NCI-H146 treated with DMSO at 0.1 percent for 48 hours (cell line): ENCODE results near the gene GRID2.

Experiments used
- DNase-seq: peaks from one replicate; lab custom pipeline; 2025; ENCODE audit not compliant: unreplicated experiment; lab: John Stamatoyannopoulos, UW

Gene GRID2

DNA sequence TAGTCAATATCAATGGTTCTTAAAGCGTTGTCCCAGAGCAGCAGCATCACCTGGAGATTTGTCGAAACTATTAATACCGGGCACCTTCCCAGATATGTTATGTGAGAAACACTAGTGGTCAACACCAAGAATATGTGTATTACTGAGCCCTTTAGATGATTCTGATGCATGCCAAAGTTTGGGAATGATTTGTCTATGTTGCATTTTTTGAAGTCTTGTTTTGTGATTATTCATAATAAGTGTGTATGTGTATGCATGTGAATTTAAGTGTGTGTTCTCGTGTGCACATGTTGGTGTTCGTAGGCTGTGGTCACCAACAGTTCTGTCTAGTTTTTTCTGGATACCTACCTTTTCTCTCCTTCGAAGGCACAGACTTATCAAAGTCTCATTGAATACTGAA is 749.4 kb downstream of the GRID2 start:
- no peak for DNase-seq

DNA sequence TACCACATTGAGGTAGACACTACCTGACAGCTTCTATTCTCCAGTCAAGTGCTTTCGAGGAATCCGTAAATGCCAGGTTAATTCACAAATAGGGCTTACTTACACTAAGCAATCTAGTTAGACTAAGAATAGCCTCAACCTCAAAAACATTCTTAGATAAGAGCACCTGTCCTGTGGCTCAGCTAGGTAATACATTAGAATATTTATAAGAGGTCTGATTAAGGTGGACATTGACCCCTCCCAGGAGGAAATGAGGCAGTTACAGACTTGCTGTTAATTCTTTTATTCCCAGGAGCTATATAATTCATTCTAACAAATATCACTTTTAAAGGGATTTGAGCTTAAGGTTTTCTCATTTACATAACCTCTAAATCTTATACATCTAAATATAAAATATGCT is 758.1 kb downstream of the GRID2 start:
- no peak for DNase-seq

DNA sequence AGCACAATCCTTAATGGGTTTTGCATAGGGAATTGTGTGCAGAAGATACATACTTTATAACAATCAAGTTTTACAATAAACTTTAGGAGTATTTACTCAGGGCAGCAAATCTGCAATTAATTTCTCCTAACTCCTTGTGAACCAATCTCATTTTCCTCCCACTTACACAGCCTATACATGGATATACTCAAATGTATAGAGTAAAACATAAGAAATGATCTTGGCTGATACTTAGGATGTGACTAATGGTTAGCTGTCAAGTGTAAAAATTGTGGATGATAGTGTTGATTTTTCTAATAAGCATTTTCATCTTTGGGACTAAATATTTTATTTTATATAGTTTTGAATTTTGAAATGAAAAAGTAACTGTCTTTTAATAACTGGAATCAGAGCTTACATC is 759.6 kb downstream of the GRID2 start:
- DNase-seq: no peak

DNA sequence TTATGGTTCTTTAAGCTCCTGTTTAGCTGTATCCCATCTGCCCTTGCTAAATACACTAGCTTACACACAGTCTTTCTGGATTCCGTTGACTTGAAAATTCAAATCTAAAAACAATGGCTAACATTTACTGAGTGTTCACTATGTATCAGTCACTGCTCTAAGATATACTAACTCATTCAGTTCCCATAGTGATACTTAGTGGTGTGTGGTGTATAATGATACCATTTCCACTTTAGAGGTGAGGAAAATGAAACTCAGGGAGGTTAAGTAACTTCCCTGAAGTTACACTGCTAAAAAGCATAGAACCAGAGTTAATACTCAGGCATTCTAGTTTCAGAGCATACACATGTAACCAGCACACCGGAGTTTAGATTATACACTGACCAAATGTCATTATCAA is 762.0 kb downstream of the GRID2 start:
- no peak for DNase-seq

DNA sequence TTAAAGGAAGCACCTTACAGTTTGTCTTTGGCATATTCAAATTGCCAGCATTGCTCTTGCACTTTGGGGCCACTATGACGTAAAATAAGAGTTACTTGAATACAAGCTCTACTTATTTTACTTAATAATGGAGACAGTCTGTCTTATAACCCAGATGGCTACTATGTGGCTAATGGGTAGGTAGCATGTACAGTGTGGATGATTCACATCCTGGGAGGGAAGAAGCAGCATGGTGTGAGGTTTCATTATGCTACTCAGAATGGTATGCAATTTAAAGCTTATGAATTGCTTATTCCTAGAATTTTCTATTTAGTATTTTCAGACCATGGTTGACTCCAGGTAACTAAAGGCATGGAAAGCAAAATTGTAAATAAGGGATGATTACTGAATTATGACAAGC is 763.0 kb downstream of the GRID2 start:
- no peak for DNase-seq

DNA sequence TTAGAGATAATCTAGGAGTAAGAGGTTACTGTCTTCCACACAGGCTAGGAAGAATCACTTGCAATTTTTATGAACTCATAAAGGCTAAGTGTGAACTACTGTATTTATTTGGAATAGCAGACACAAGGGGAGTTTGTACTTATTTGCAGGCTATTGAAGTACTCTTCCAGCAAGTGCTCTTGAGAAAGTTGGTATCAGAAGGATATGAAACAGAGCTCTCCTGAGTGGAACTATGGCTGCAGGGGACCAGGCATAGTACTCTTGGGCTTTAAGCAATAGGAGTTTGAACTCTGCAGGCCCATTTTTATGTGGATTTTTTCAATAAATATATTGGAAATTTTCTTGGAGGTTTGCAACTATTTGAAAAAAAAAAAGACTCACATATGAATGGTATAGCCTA is 768.5 kb downstream of the GRID2 start:
- no peak for DNase-seq

DNA sequence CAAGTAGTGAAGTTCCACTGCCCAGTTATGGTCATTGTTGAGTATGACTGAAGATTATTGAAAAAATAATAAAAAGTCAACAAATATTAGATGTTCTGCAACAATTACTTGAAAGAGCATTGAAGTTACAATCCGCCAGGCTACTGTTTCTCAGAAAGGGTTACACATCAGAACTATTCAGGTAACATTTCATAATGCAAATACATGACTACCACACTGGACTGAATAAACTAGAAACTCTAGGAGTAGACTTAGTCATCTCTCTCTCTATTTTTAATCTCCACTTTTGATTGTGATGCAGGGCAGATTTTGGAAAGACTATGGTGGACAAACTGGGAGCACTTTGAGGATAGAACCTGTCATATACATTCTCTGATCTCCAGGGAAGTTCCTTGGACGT is 776.5 kb downstream of the GRID2 start:
- no peak for DNase-seq

DNA sequence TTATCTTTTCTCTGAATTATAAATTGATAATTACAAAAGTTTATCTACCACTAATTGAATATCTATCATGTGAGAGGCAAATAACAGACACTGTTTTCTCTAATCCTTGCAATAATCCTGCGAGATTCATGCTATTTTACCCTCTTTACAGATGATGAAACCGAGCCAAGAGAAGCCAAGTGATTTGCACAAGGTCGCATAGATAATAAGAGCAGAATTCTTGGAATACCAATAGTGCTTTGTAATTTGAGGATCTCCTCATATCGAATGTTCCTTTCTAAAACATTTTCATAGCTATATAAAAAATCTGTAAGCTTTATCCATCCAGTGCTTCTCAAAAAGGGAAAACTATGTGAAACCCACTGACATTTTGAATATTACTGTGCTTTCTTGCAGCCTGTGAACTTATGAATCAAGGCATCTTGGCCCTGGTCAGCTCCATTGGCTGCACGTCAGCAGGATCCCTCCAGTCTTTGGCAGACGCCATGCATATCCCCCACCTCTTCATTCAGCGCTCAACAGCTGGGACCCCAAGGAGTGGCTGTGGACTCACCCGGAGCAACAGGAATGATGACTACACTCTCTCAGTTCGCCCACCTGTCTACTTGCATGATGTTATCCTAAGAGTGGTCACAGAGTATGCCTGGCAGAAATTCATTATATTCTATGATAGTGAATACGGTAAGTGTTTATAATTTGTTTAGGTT is 781.0 kb downstream of the GRID2 start:
- DNase-seq: no peak

DNA sequence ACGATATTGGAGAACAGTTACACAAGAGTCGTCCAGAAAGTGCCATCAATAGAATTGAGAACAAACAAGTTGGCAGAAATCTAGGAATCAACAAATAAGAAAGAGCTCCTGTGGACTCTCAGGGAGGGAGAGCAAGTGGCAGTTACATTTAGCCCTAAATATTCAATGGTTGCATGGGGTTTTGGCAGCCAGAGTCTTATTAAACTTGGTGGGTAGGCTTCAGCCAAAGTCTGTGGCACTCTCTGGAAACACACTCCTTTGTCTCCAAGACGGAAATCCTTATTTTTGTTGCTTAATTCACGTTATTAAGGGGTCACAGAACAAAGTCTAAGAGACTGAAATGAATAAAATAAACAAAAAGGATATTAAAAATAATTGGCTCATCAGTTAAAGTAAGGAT is 782.6 kb downstream of the GRID2 start:
- DNase-seq: no peak

DNA sequence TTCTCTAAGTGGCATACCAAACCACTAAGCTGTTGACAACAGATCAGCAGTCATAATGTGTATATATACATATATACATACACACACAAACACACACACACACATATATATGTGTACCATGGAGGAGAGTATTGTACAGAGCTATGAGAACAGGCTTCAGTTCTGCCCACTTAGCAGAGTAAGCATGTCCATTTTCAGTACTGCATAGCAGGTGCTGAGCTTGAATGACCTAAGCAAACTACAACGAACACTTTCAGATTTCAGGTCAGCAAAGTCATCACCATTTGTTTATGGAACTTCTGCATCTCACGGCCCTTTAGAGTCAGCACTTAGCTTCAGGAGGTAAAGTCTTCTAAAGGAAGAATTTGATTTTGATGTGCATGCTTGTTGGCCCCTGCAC is 789.0 kb downstream of the GRID2 start:
- no peak for DNase-seq

DNA sequence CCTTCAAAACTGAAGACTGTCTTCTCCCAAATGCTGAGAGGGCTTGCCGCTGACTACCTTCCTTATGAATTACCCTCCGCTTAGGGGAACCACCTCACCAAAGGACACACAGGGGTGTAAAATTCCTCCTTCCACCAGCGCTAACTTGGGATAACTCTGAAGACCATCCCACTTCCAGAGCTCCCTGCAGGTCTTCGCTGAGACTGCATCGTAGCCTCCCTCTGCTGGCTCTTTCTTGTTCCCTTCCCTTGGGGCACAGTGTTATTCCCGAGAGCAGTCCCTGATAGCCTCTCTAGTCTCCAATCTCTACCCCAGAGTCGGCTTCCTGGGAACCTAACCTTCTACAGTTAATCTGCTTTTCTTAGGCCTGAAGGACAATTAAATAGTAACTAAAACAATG is 799.3 kb downstream of the GRID2 start:
- no peak for DNase-seq

DNA sequence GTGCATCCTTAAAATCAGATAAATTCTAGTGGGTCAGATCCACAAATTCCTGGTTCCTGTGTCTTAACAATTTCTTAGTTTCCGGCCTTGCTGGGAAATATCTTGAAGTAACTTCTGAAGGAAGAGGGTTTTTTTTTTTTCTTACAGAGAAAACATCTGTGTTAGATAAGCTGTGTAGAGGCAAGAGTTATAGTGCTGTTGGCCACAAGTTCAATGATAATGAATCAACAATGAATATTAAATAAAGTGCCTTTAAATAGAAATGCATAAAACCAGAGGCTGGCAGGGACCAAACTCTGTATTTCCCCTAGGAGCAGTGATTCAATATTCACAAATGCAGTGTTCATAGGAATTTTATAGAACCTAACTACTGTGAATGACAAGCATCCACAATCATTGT is 812.9 kb downstream of the GRID2 start:
- no peak for DNase-seq

DNA sequence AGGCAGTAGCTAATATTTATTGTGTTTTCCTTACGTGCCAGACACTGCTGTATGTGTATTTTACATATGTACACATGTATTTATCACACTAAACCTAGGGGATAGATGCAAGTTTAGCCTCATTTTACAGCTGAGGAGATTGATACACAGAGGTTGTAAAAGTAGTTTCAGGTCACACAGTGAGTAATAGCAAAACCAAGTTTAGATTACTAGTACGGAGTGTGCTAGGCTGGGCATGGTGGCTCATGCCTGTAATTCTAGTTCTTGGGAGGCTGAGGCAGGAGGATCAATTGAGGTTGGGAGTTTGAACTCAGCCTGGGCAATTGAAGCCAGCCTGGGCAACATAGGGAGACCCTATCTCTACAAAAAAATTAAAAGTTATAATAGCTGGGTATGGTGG is 823.7 kb downstream of the GRID2 start:
- no peak for DNase-seq

DNA sequence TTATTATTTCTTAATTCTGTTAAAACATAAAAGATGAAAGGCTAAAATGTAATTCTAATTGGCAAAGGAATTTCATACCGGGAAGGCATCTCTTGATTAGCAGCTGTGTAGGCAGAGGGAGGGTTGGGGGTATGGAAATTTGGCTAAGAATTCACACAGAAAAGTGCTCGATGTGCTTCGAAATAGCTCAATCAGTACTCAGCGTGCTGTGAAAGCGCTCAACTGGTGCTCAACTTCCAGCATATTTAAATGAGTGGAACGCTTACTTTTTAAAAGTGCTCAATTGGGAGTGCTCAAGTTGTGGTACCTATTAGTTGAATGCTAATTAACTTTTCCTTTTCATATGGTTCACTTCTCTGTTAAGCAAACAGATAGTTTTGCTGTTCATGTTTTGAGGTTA is 828.9 kb downstream of the GRID2 start:
- no peak for DNase-seq

DNA sequence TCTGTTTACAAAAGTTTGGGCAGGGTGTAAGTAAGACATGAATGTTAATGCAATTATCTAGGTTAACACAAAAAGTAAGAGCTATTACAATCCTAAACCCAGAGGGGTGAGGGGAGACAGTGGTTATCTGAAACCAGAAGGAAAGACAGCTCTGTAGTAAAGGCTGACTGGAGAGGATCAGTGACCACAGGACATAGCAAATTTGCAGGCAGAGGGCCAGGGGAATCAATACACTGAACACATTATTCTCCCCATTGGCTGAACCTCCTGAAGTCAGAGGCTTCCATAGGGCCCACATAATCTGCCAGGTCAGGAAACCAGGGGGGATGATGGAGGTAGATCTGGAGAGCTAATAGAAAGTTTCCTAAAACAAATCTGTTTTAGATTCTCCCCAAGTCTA is 835.4 kb downstream of the GRID2 start:
- DNase-seq: no peak

DNA sequence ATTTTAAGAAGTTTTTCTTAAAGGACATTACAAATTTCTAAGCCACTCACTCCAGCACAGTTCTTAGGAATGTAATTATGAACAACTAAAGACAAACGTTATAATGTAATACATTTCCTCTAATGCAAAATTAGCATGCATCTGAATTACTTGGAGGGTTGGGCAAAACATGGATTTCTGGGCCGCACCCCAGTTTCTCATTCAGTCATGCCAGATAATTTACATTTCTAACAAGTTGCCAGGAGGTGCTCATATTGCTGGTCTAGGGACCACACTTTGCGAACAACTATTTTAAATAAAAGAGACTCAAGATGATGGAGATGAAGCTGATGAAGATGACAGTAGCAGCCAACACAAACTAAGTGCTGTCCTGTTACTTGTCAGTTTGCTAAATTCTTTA is 840.1 kb downstream of the GRID2 start:
- no peak for DNase-seq

DNA sequence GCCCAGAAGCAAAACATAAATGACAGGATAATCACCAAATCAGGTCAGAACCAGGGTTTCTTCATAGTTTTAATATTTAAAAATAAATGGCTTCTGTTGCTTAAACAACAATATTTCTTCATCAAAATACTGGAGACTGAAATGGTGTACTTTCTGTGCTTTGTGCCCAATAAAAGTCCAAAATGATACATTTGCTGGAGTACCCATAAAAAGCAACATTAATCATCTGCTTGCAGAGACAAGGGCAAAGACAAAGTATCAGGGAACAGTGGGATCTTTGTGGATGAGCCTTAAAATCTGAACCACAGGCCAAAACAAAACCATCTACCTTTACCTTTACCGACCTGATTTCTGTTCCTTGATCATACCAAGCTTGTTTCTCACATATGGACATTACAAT is 840.9 kb downstream of the GRID2 start:
- DNase-seq: no peak

DNA sequence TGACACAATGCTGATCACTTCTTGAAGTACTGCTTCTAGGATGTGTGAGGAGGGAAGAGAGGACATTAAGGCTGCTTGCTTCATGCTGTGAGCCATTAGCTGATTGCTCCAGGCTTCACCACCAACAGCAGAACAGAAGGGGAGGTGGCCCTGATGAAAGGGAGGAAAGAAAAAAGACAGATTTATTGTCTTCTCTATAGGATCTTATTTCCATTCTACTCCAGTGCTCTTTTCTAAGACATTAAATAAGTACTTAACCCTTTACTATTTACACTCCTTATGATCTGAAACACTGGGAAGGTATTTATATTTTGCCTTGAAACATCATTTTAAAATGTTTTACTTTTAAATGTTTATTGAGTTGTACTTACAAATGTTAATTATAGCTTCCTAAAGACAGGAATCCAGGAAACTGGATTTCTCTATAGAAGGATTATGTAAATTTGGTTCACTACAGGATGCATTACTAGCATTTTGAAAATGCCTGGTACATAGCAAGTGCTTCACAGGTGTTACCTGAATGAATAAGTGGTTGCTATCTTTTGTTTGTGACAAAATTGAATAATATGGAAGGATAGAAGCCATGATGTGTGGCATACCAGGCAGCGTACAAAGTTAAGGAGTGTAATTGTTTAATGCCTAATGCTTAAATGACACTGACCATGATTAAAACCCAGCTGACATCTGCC is 843.9 kb downstream of the GRID2 start:
- DNase-seq: peak; percentile 30

DNA sequence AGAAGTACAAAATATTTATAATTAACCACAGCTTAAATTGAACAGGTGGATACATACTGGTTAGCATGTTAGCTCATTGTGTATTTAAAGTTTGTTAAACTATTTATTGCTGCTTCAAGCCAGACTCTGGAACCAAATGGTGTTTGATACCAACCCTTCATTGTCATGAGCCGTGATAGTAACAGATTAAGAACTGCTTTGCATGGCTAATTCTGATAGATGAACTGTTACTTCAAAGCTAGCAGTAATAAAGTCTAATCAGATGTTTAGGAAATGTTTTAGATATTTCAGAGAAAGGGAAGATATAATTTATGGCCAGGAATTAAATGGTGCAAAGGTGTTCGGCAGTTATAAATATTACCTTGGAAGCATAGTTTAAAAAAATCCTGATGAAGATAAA is 848.7 kb downstream of the GRID2 start:
- DNase-seq: no peak

DNA sequence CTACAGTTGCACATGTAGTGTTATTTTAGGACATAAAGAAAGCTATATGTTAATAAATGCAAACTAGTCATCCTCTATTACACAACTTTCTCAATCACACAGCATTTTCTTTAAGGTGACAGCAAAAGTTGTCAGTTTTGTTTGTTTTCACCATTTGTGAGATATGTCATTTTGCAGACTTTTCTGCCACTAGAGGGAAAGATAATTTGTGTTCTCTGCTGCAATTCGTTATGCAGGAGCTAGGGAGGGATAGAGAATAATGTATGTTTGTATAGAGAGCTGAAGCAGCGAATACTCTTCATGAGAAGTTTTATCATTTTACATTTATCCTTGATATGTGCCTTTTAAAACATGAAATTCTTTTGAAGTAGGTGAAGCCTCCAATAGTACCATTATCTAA is 854.2 kb downstream of the GRID2 start:
- no peak for DNase-seq

DNA sequence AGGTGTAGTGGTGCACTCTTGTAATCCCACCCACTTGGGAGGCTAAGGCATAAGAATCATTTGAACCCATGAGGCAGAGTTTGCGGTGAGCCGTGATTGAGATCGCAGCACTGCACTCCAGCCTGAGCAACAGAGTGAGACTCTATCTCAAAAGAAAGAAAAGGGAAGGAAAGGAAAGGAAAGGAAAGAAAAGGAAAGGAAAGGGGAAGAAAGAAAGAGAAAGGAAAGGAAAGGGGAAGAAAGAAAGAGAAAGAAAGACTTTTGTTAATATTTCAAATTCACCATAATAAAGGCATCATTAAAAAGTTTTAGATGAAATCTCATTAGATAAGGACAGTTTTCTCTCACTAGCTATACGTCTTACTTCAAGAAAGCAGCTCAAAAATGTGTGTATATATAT is 864.3 kb downstream of the GRID2 start:
- no peak for DNase-seq

DNA sequence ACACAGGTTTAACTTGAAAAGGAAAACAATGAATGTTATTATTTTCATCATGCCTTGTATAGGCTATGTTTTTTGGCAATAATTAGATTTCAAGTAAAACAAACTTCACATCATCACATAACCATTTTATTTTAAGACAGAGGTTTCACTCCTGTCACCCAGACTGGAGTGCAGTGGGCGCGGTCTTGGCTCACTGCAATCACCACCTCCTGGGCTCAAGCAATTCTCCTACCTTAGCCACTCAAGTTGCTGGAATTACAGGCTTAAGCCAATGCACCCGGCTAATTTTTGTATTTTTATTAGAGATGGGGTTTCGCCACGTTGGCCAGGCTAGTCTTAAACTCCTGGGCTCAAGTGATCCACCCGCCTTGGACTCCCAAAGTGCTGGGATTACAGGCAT is 866.2 kb downstream of the GRID2 start:
- no peak for DNase-seq

DNA sequence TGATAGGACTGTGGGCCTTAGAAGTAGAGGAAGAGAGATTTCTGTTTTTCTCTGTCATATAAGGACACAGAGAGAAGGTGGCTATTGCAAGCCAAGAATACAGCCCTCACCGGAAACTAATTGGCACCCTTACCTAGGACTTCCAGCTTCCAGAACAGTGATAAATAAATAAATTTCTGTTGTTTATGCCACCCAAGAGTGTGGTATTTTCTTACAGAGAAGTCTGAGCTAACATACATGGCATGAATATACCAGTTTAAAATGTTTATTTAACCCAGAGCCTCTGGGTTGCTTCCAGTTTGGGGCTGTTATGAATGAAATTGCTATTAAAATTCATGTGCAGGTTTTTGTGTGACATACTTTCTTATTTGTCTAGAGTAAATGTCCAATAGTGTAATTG is 870.8 kb downstream of the GRID2 start:
- DNase-seq: no peak
